Stomach (tissue), 9 donors: ENCODE measurements around the gene ZNF232. TPM values are rescaled to one million over a fixed set of nuclear protein-coding genes. Genes with fewer than 3 reads are reported as not detected.

Experiments used
- DNase-seq, 2 donors: peaks; one replicate each; pipeline versions ENCODE4 v3.0.0 to v3.0.0-alpha.2; 2013 to 2019
- H3K27ac ChIP-seq, 5 donors: fragments of 200-600 bp in 4 of 5; sonication (generic) in 4 of 5; one replicate each; pipeline ENCODE4 v1.5.1; 2013 to 2019; ENCODE audit warnings: mild to moderate bottlenecking in 1 of 5, moderate library complexity in 1 of 5
- H3K27me3 ChIP-seq, 3 donors: fragments of 200-600 bp; sonication (generic); one replicate each; pipeline ENCODE4 v1.5.1; 2017 to 2019; ENCODE audit warnings: mixed run types in 1 of 3
- H3K36me3 ChIP-seq, 4 donors: fragments of 200-600 bp; sonication (generic); 1 replicate in 3 of 4; 2 replicates in 1 of 4; pipeline ENCODE4 v1.5.1; 2016 to 2019
- H3K4me1 ChIP-seq, 4 donors: fragments of 200-600 bp; sonication (generic); one replicate each; pipeline ENCODE4 v1.5.1; 2016 to 2019
- H3K4me3 ChIP-seq, 4 donors: fragments of 200-600 bp; sonication (generic) in 3 of 4; one replicate each; pipeline ENCODE4 v1.5.1; 2016 to 2019; ENCODE audit warnings: mild to moderate bottlenecking in 1 of 4
- H3K9me3 ChIP-seq, 4 donors: fragments of 200-600 bp; sonication (generic); one replicate each; pipeline ENCODE4 v1.5.1; 2016 to 2019
- EP300 ChIP-seq: sonication (generic); formaldehyde crosslinking; IDR thresholded peaks from one replicate; pipeline ENCODE4 v1.6.1; 2017; ENCODE audit warnings: antibody characterized with exemption
- POLR2A ChIP-seq, 4 donors: fragments of 450-650 bp; IDR thresholded peaks; one replicate each; pipeline ENCODE4 v1.6.1; 2016; ENCODE audit warnings: antibody characterized with exemption in 4 of 4, control low read depth in 2 of 4, mild to moderate bottlenecking in 1 of 4, moderate library complexity in 1 of 4
- POLR2AphosphoS5 ChIP-seq, 3 donors: sonication (generic); formaldehyde crosslinking; IDR thresholded peaks; one replicate each; pipeline ENCODE4 v1.6.1; 2016; ENCODE audit warnings: antibody characterized with exemption in 3 of 3
- WGBS, 5 donors: extraction: QIAGEN DNeasy Blood & Tissue Kit in 3 of 5; methylation state at CpG; one replicate each; pipeline versions ENCODE4 v1.1.5 to v1.1.7; 2013 to 2018; 5-methylcytosine and 5-hydroxymethylcytosine counted together
- intact Hi-C: fragments of 100-400 bp; cut with DNase I; formaldehyde crosslinking; loops from one replicate; pipeline ENCODE4 v1.15.1; 2023; ENCODE audit warnings: low total_unique reads
- polyA plus RNA-seq, 3 donors: library from polyadenylated mRNA; stranded (reverse); fragments of 200-250 nt; gene quantifications; one replicate each; pipeline ENCODE4 v1.2.3, GENCODE V29; 2013
- total RNA-seq, 5 donors: library from RNA; depleted of rRNA; stranded (reverse); fragments of >200 nt; gene quantifications; one replicate each; pipeline versions ENCODE4 v1.1.0 to v1.2.3, GENCODE V29; 2014 to 2016
- TF ChIP-seq, protein P1 (sequence below), 7 experiments: fragments of 450-650 bp in 4 of 7; fragments of 200-600 bp in 3 of 7; sonication (generic) in 3 of 7; IDR thresholded peaks; one replicate each; pipeline ENCODE4 v1.5.1; 2016 to 2019; ENCODE audit warnings: antibody characterized with exemption in 7 of 7, control low read depth in 2 of 7, mild to moderate bottlenecking in 1 of 7
- donor health status: healthy with polysubstance abuse.
- donor health status: Bipolar disorder and iron deficiency.
- donor health status: healthy.

Gene ZNF232
- total and polyA plus RNA-seq, 8 donors = 0.58 to 11.8 (median 7.3) TPM

GRCh38 chr17:5120036-5120435 is 8.4 kb upstream of the ZNF232 start:
- Histone ChIP-seq H3K4me3 (no peak overlapping the region), H3K27me3 (peaks cover 11 to 78% (median 41%) of the 10 kb centered on the region in 3 donors), H3K36me3 (no peaks in the 10 kb centered on the region), H3K27ac (no peak overlapping the region), H3K9me3 (peaks cover 0 to 18% (median 9%) of the 10 kb centered on the region in 4 donors), H3K4me1 (peaks cover 10 to 21% (median 13%) of the 10 kb centered on the region in 4 donors)
- TF ChIP-seq EP300 (no peak), POLR2A (IDR thresholded peaks at IDR 0.05) (no peak), POLR2AphosphoS5 (IDR thresholded peaks at IDR 0.05) (no peak)
- TF ChIP-seq, protein P1, sequence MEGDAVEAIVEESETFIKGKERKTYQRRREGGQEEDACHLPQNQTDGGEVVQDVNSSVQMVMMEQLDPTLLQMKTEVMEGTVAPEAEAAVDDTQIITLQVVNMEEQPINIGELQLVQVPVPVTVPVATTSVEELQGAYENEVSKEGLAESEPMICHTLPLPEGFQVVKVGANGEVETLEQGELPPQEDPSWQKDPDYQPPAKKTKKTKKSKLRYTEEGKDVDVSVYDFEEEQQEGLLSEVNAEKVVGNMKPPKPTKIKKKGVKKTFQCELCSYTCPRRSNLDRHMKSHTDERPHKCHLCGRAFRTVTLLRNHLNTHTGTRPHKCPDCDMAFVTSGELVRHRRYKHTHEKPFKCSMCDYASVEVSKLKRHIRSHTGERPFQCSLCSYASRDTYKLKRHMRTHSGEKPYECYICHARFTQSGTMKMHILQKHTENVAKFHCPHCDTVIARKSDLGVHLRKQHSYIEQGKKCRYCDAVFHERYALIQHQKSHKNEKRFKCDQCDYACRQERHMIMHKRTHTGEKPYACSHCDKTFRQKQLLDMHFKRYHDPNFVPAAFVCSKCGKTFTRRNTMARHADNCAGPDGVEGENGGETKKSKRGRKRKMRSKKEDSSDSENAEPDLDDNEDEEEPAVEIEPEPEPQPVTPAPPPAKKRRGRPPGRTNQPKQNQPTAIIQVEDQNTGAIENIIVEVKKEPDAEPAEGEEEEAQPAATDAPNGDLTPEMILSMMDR (IDR thresholded peaks at IDR 0.05) = no peak
- 74 to 87% (median 79%) methylated on average over 4 to 7 of the region's 7 CpGs for WGBS, 5 donors
- DNase-seq = no peak
- intact Hi-C loops = no loop called here

DNA sequence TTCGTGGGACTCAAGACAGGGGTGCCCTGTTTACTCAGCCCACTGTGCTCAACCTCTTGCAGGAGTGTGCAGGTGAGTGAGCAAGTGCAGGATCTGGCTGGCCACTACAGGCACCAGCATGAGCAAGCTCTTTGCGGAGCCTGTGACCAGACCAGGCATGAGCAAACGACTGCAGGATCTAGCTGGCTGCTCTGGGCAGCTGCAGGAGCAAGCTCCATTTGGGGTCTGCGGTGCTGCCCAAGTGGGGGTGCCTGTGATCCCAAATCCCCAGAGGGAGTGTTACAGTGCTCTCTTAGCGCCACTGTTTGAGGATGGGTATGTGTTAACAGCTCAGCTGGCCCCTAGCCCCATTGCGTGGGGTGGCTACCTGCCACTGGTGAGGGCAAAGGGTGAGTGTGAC is 6.5 kb upstream of the ZNF232 start:
- Histone ChIP-seq H3K9me3 (peaks cover 0 to 18% (median 9%) of the 10 kb centered on the region in 4 donors), H3K36me3 (peaks cover 0 to 11% (median 0%) of the 10 kb centered on the region in 4 donors), H3K4me1 (peaks cover 8 to 18% (median 11%) of the 10 kb centered on the region in 4 donors), H3K27ac (no peak overlapping the region), H3K27me3 (peaks cover 7 to 68% (median 46%) of the 10 kb centered on the region in 3 donors), H3K4me3 (no peak overlapping the region)
- TF ChIP-seq POLR2AphosphoS5 (IDR thresholded peaks at IDR 0.05) (no peak), EP300 (no peak), POLR2A (IDR thresholded peaks at IDR 0.05) (no peak)
- TF ChIP-seq, protein P1 (IDR thresholded peaks at IDR 0.05) = no peak
- WGBS, 5 donors = 72 to 90% (median 85%) methylated on average over 6 of the region's 6 CpGs
- DNase-seq = no peak
- intact Hi-C loops = loop anchor here (10.0 kb wide), 1 partner anchor 77 kb away; the partner anchor contains the start of gene ZNF594

- Histone ChIP-seq H3K9me3 (peaks cover 0 to 18% (median 9%) of the 10 kb centered on the region in 4 donors), H3K4me1 (peaks cover 3 to 16% (median 8%) of the 10 kb centered on the region in 4 donors), H3K36me3 (peaks cover 0 to 11% (median 0%) of the 10 kb centered on the region in 4 donors), H3K27ac (peak within 1 kb of the TSS in 1 of 5 donors; percentile 50), H3K27me3 (peaks cover 7 to 46% (median 35%) of the 10 kb centered on the region in 3 donors), H3K4me3 (peak within 1 kb of the TSS in 1 of 4 donors; percentile 43)
- TF ChIP-seq, protein P1 (IDR thresholded peaks at IDR 0.05) = no peak
- TF ChIP-seq POLR2AphosphoS5 (IDR thresholded peaks at IDR 0.05) (no peak), EP300 (no peak), POLR2A (IDR thresholded peaks at IDR 0.05) (no peak)
- WGBS, 5 donors = 23 to 28% (median 24%) methylated on average over 47 to 87 of the region's 87 CpGs
- DNase-seq = peak in 1 of 2 donors; percentile 47
- intact Hi-C loops = loop anchor here (10.0 kb wide), 1 partner anchor 79 kb away; the partner anchor contains the start of gene ZNF594
Measured at GRCh38 chr17:5115673-5116651, 4.3 kb upstream of the ZNF232 start, which contains the start of gene USP6. USP6 (plus strand) TSS chr17:5116032; CDS start chr17:5130368, 14,336 bp downstream.

DNA sequence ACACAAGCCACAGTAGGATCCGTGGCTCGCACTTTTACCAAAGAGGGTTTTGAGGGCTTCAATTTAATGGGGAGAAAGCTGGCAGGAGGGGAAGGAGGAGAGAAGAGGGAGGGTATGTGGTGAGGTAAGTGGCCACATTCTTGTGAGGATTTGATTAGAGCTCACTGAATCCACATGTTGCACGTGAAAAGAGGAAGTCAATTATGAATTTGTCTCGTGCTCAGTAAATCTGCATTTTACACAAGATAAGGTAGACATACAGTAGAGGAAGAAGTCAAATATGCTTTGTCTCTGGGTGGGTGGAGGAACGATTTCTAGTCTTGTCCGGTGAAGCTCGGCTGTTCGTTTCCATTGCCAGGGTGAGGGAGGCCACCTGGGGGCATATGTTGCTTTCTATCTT is 862 bp downstream of the ZNF232 start:
- peak overlapping the region in 3 of 5 donors; percentile 81 to 83 (median 81) for H3K27ac ChIP-seq
- WGBS, 5 donors = 19 to 30% (median 21%) methylated on average over 8 of the region's 8 CpGs
- H3K9me3 ChIP-seq = peaks cover 0 to 16% (median 7%) of the 10 kb centered on the region in 4 donors
- H3K4me3 ChIP-seq = peak overlapping the region; percentile 66 to 92 (median 89)
- no peak for TF ChIP-seq EP300
- no peak for TF ChIP-seq POLR2A (IDR thresholded peaks at IDR 0.05)
- no peak for TF ChIP-seq POLR2AphosphoS5 (IDR thresholded peaks at IDR 0.05)
- TF ChIP-seq, protein P1 (IDR thresholded peaks at IDR 0.05) = no peak
- peak in 1 of 2 donors; percentile 44 for DNase-seq
- peaks cover 10 to 24% (median 17%) of the 10 kb centered on the region in 4 donors for H3K4me1 ChIP-seq
- peaks cover 24 to 49% (median 38%) of the 10 kb centered on the region in 4 donors for H3K36me3 ChIP-seq
- H3K27me3 ChIP-seq = peaks cover 2 to 16% (median 16%) of the 10 kb centered on the region in 3 donors
- intact Hi-C loops = loop anchor here (10.0 kb wide), 1 partner anchor 84 kb away; the partner anchor contains the start of gene ZNF594
